ENCODE measurements around the gene SPPL3. TPM values are rescaled to one million over a fixed set of nuclear protein-coding genes. Genes with fewer than 3 reads are reported as not detected.

SPPL3 gene
- total RNA-seq, 1 experiment from 2014 or later = 51.1 TPM

DNA sequence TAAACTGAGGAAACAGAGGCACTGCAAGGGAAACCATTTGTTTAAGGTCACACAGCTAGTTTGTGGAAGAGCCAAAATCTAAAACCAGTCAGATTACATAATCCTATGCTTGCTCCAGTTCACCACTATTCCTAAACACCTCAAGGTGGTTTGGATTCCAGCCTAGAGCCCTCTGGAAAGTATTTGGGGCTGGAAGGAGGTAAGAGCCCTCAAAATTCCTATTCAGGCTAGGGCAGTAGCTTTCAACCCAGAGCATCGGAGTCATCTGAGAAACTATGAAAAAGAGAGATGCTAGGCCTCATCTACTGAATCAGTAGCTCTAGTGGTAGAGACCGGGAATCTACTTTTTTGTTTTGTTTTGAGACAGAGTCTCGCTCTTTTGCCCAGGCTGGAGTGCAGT, 16.0 kb upstream of the SPPL3 start:
- intact Hi-C loops (cut with micrococcal nuclease; ENCODE audit: unreplicated experiment) = no loop called here
- in situ Hi-C loops (cut with HindIII; ENCODE audit: low pct_unique_long_range_greater_than_20kb, low sequenced_read_pairs) = no loop called here
- peaks cover 7% of the 10 kb centered on the region; the same call in 1 of the 2 replicates for H3K9me3 ChIP-seq (ENCODE audit: control insufficient read depth, insufficient read depth, low read depth, low read length)
- no peak overlapping the region for H3K4me3 ChIP-seq (ENCODE audit: low read depth in 2 of 2, low read length in 2 of 2)
- BruUV-seq (replicated peaks) = no TSS peak
- no peak for TF ChIP-seq TCF7L2 (IDR thresholded peaks at IDR 0.05; ENCODE audit: low read depth, low read length)
- TF ChIP-seq, protein P1, sequence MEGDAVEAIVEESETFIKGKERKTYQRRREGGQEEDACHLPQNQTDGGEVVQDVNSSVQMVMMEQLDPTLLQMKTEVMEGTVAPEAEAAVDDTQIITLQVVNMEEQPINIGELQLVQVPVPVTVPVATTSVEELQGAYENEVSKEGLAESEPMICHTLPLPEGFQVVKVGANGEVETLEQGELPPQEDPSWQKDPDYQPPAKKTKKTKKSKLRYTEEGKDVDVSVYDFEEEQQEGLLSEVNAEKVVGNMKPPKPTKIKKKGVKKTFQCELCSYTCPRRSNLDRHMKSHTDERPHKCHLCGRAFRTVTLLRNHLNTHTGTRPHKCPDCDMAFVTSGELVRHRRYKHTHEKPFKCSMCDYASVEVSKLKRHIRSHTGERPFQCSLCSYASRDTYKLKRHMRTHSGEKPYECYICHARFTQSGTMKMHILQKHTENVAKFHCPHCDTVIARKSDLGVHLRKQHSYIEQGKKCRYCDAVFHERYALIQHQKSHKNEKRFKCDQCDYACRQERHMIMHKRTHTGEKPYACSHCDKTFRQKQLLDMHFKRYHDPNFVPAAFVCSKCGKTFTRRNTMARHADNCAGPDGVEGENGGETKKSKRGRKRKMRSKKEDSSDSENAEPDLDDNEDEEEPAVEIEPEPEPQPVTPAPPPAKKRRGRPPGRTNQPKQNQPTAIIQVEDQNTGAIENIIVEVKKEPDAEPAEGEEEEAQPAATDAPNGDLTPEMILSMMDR (IDR thresholded peaks at IDR 0.05) = no peak
- TF ChIP-seq POLR2AphosphoS5 (IDR thresholded peaks at IDR 0.05; ENCODE audit: low read depth, low read length) = no peak
- TF ChIP-seq, protein P2, sequence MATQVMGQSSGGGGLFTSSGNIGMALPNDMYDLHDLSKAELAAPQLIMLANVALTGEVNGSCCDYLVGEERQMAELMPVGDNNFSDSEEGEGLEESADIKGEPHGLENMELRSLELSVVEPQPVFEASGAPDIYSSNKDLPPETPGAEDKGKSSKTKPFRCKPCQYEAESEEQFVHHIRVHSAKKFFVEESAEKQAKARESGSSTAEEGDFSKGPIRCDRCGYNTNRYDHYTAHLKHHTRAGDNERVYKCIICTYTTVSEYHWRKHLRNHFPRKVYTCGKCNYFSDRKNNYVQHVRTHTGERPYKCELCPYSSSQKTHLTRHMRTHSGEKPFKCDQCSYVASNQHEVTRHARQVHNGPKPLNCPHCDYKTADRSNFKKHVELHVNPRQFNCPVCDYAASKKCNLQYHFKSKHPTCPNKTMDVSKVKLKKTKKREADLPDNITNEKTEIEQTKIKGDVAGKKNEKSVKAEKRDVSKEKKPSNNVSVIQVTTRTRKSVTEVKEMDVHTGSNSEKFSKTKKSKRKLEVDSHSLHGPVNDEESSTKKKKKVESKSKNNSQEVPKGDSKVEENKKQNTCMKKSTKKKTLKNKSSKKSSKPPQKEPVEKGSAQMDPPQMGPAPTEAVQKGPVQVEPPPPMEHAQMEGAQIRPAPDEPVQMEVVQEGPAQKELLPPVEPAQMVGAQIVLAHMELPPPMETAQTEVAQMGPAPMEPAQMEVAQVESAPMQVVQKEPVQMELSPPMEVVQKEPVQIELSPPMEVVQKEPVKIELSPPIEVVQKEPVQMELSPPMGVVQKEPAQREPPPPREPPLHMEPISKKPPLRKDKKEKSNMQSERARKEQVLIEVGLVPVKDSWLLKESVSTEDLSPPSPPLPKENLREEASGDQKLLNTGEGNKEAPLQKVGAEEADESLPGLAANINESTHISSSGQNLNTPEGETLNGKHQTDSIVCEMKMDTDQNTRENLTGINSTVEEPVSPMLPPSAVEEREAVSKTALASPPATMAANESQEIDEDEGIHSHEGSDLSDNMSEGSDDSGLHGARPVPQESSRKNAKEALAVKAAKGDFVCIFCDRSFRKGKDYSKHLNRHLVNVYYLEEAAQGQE (IDR thresholded peaks at IDR 0.05; ENCODE audit: insufficient read depth in 1 of 2, low read depth in 2 of 2, low read length in 1 of 2) = no peak
- TF ChIP-seq SIN3A (IDR thresholded peaks at IDR 0.05; ENCODE audit: borderline replicate concordance, insufficient read depth, low read depth, low read length) = no peak
- DNase-seq (ENCODE audit: low read depth, low spot score) (no peak), ATAC-seq (no peak)
- no peaks in the 10 kb centered on the region for H3K27me3 ChIP-seq (ENCODE audit: control insufficient read depth, insufficient read depth, low read length)
- no peak overlapping the region for H3K27ac ChIP-seq (ENCODE audit: low read length)
- ChIA-PET CTCF (no interaction called here), POLR2A (interaction anchor here (0.7 kb wide), 1 partner anchor 137 kb away, joined by 3 read pairs; no protein-coding TSS in a partner anchor)
- no peaks in the 10 kb centered on the region for H3K4me1 ChIP-seq (ENCODE audit: control insufficient read depth, insufficient read depth, low read length)
- H3K36me3 ChIP-seq (ENCODE audit: control insufficient read depth, insufficient read depth, low read length) = no peaks in the 10 kb centered on the region

DNA sequence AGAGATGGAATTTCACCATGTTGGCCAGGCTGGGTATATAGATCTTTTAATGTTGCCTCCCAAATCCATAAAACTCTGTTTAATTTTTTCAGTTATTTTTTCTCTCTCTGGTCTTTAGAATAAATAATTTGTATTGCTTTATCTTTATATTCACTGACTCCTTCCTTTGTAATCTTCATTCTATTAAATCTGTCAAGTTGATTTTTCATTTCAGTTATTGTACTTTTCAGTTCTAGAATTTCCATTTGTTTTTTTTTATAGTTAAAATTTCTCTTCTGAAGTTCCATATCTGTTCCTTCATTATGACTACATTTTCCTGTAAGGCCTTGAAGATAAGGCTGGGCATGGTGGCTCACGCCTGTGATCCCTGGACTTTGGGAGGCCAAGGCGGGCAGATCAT, 13.6 kb upstream of the SPPL3 start:
- no peaks in the 10 kb centered on the region for H3K4me1 ChIP-seq (ENCODE audit: control insufficient read depth, insufficient read depth, low read length)
- H3K27ac ChIP-seq (ENCODE audit: low read length) = no peak overlapping the region
- BruUV-seq (replicated peaks) = no TSS peak
- in situ Hi-C loops (cut with HindIII; ENCODE audit: low pct_unique_long_range_greater_than_20kb, low sequenced_read_pairs) (no loop called here), intact Hi-C loops (cut with micrococcal nuclease; ENCODE audit: unreplicated experiment) (no loop called here)
- ChIA-PET POLR2A (no interaction called here), CTCF (no interaction called here)
- no peak for ATAC-seq
- H3K36me3 ChIP-seq (ENCODE audit: control insufficient read depth, insufficient read depth, low read length) = no peaks in the 10 kb centered on the region
- TF ChIP-seq, protein P2 (IDR thresholded peaks at IDR 0.05; ENCODE audit: insufficient read depth in 1 of 2, low read depth in 2 of 2, low read length in 1 of 2) = no peak
- TF ChIP-seq SIN3A (IDR thresholded peaks at IDR 0.05; ENCODE audit: borderline replicate concordance, insufficient read depth, low read depth, low read length) (no peak), TCF7L2 (IDR thresholded peaks at IDR 0.05; ENCODE audit: low read depth, low read length) (no peak), POLR2AphosphoS5 (IDR thresholded peaks at IDR 0.05; ENCODE audit: low read depth, low read length) (no peak)
- TF ChIP-seq, protein P1 (IDR thresholded peaks at IDR 0.05) = no peak
- H3K27me3 ChIP-seq (ENCODE audit: control insufficient read depth, insufficient read depth, low read length) = no peaks in the 10 kb centered on the region
- H3K4me3 ChIP-seq (ENCODE audit: low read depth in 2 of 2, low read length in 2 of 2) = no peak overlapping the region
- DNase-seq (ENCODE audit: low read depth, low spot score) = no peak
- peaks cover 7% of the 10 kb centered on the region; the same call in 1 of the 2 replicates for H3K9me3 ChIP-seq (ENCODE audit: control insufficient read depth, insufficient read depth, low read depth, low read length)
